CD4-positive, alpha-beta T cell treated with Interleukin-4 for 1 hour (primary cell): ENCODE data around the gene BTNL2.
A peak's percentile ranks its signal among the peaks of the same experiment; 100 is the strongest.

Experiments used
- DNase-seq, 2 donors: peaks; one replicate each; pipeline ENCODE4 v3.0.0-alpha.2; 2020 to 2022

BTNL2 gene

DNA sequence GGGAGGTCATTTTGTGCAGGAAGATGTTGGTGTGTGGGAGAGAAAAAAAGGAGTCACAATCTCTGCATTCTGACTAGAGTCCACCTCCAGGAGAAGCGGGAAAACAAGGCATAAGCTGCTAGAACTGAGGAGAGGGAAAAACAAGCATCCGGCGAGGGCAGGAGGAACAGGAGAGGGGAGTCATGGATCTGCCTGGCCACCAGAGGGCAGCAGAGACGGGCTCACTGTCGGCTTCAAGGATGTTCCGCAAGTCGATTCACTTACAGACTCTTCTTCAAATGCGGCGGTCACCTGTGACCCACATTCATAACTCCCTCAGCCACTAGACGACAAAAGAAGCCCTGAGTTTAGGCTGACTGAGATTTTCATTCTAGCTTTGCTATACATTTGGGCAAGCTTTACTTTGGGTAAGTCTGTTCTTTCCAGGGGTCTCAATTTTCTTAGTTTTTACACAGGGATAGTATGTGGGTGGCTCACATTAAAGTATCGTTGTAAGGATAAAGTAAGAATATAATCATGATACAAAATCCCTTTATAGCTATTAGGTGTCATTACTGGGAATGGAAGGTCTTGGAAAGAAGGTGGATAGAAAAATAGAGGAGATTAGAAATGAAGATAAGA, 6.6 kb upstream of the BTNL2 start:
- peak; percentile 80 to 84 for DNase-seq

DNA sequence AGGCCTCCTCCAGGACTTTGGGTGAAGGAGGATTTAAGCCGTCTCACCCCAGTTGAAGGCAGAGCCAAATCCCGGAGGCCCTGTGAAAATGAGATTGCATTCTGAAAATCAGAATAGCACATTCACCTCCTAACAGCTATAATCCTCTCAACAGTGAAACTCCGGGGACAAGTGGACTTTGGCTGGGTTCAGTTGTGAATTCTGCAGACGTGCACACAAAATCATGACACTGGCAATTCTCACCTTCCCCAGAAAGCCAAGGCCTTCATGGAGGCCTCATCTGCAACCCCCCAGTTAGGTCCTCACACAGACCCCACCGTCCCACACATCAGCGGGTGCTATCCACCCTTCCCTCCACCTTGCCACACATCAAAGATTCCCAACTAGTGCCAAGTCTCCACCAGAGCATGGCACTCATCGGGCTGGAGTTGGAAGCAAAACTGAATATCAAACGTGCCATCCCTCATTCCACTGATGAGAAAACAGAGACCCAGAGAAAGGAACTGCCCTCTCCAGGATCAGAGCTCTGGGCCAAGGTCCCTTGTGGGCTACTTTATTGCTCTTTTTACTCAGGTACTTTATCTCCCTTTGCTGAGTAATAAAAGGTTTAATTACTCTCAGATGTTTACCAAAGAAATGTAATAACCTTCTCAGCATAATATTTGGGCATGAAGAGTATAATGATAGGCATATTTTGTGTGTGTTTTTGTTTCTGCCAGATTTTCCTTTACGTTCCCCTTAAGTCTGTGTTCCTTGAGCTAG, 4.8 kb upstream of the BTNL2 start:
- no peak for DNase-seq

DNA sequence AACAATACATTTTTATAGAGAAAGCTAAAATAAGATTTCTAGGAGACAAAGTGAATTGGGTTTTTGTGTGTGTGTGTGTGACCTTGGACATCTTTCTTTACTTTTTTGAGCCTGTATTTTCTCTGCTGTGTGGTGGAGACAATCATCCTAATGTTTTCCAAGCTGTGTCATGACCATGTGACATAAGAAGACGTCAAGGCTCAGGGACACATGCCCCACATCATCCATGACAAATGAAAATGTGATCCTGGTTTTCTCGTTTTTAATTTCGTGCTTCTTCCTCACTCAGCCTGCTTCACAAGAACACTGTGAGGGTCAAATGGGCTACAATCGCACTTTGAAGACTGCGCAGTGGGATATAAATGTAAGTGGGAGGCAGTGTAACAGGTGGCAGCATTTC, 3.9 kb upstream of the BTNL2 start:
- no peak for DNase-seq

DNA sequence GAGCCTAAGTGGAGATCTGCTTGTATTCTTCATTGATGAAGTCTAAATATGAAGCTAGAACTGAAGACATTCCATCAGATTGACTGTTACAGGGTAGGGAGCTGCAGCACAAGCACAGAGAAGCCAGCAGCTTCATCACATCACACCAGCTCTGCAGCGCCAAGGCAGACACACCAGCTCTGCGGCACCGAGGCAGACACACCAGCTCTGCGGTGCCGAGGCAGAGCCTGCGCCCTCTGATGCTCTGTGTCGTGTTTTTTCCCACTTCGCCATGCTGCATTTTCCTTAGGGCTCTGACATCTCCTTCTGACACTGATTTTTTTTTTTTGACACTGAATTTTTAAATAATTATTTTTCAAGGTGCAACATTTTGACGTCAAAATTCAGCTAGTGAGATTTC, 784 bp downstream of the BTNL2 start:
- DNase-seq, result no peak

DNA sequence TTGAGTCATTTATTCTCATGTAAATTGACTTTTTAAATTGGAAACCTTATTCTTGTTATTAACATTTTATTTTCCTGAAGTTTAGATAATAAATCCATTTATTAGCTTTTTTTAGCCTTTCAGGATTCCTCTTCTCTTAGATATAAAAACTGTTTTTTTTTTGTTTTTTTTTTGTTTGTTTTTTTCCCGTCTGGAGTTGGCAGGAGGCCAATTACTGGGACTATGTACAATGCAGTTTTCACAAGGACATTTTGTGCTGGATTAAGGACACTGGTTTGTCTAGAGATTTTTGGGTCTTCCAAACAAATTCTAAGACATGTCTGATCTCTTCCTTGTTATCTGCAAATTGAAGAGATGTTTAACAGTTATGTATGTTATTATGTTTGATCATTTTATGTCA, 1.3 kb downstream of the BTNL2 start:
- no peak for DNase-seq

DNA sequence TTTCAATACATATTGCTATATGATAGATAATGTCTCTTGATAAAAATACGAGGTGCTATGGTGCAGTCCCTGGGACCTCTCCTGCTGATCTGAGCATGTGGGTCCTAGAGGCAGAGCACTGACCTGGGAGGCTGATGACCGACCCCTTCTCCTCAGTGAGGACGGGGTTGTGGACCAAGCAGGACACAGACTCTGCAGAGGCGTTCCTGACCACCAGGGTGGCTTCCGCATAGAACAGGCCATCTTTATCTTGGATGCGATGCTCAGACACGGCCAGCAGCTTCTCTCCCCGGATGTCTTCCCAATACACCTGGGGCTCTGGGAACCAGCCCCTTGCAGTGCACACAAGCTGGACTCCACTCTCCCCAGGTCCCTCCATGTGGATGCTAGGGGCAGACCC, 4.2 kb downstream of the BTNL2 start:
- no peak for DNase-seq

DNA sequence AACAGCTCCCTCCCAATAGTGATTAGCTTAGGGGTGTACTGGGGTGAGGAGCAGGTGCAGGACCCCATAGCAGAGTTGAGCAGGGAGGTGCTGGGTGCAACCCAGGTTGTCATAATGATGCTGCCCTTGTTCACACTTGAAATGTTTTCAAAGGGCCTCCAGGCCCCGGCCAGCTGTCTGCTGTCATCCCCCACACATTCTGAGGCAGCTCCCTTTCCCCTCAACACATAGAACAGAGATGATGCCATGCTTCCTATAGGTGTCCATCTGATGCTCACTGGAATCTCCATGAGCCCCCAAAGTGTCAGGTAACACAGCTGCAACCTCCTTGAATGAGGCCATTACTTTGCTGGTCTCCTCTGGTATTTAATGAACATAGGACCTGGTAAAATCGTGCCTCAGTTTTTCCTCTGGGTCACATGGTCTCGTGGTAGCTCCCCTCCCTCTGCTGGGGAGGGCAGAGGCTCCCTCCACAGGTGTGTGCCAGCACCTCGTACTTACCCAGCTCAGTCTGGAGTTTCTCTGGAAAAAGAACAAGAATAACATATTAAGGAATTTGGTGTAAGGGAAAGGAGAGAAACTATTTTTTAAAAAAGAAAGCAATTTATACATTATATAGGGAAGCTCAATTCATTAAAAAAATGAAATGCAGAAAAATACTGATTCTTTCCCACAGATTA, 5.6 kb downstream of the BTNL2 start:
- no peak for DNase-seq

DNA sequence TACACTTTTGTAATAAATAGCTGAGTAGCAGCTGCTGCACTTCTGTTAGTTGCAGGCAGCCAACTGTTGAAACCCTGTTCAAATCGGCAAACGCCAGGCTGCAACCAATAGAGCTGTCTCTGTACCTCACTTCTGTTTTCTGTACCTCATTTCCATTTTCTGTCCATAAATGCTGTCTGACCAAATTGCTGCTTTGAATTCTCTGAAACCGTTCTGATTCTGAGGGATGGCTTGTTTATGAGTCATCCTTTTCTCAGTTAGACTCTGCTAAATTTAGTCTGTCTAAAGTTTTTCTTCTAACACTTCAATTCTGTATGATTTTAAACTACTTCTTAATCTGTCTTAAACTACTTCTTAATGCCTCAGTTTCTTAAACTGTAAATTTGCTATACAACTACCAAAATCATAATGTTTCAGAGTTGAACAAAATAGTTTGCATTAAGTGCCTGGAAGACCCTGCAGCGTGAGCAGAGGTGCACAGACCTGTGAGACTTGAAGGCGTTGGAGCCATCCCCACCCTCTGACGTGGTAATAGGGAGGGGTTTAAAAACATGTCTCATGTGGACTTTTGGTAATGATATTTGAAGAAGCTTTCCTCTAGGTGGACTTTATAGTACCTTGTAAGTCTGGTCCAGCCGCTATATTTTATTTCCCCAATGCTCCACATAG, 9.6 kb downstream of the BTNL2 start:
- DNase-seq, result no peak

DNA sequence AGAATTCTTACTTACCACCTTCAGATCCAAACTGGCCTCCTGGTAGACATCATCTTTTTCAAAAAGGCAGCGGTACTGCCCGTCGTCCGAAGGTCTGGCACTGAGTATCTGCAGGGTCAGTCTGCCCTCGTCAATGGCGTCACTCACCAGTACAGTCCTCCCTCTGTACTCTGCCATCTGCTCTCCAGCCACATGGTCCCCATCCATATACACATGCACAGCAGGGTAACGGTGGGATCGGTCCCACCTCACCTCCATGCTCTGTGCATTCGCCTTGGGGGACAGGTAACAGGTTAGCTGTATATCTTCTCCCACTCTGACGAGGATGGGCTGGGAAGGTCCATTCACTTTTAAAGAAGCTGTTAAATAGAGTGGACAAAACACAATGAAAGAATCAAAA, 11.0 kb downstream of the BTNL2 start:
- DNase-seq, result no peak

DNA sequence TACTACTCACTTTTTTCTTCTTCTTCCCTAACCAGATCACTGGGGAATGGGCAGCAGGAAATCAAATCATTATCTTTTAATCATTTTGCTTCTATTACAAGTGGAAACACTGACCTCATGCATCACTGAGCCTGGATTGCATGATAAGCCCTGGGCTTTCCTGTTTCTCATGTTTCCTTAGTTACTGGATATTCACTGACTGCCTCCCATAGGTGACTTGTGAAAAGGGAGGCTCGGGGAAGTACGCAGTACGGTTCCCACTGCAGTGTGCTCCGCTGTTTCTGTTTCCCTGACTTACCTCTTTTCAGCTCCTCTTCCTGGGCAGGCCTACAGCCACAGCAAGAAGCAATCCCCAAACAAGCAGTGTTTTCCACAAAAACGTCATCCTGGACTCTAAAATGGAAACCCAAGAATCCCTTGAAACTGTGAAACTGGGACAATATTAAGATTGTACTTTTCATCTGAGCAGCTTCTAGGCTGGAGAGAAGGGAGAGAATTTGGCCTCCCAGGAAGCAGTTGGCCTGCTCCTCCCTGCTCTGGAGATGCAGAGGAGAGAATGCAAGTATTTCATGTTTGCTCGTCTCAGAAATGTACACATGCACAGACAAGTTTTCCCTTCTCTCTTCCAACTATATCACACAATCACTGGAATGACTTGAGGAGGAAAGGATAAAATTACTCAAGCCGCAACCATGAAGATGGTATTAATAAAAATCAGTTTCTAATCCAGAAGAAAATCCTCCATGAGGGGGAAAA, 13.1 kb downstream of the BTNL2 start:
- no peak for DNase-seq

DNA sequence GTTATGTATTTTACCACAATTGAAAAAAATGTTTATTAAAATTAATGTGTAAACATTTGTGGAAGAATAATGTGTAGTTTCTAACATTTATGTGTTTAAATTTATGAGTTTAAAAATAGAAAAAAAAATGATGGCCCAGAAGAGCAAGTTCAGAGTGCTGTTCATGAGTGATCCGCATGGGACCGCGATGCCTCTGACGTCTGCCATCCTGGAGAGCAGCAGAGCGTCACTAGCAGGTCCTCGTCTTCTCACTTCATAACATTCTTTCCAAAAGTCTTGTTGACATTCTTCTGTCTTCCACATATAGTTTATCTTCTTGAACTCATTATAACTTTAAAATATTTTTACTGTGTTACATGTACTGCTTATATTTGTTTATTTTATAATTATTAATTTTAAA, 15.5 kb downstream of the BTNL2 start:
- DNase-seq, result no peak

DNA sequence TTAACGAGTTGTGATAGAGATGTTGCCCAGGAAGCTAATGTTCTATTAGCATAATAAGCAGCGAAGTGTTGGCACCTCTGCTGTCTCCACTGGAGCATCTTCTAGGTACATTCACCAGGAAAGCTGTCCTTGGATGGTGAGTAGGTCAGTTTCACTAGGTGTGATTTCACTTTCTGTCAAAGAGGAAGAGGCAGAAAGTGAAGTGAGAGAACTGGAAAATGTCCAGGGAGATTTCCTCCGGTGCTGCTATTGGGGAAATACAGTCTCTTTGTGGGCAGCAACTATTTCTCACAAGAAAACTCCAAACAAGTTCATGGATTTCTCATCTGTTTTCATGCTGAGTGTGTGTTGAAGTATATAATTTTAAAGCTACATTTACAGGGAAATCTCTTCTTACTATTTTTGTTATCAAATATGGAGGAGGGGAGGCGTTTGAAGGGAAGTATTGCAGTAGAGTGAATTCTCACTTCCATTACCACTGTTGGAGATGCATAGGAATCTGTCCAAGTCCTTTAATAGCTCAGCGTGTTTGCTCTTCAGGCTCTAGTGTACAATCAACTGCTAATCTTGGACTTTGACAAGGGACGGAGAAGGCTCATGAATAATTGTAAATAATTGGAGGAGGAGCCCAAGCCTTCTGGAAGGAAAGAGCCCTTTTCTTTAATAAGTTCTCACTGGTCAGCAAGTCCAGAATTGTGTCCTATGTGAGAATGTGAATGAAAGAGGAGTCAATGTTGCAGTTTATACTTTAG, 19.2 kb downstream of the BTNL2 start:
- no peak for DNase-seq

DNA sequence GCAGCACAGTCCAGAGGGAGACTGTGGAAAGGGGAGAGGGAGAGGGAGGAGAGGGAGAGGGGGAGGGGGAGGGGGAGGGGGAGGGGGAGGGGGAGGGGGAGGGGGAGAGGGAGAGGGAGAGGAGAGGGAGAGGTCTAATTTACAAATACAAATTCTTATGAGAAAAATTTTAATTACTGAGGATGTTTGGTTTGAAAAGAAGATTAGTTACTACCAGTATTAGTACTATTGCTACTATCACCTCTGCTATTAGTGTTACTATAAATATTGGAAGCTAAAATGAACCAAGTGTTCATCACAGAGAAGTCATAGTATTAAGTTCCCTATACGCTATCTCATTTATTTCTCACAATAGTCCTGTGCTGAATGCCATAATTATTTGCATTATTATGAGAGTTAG, 20.9 kb downstream of the BTNL2 start:
- DNase-seq, result no peak

DNA sequence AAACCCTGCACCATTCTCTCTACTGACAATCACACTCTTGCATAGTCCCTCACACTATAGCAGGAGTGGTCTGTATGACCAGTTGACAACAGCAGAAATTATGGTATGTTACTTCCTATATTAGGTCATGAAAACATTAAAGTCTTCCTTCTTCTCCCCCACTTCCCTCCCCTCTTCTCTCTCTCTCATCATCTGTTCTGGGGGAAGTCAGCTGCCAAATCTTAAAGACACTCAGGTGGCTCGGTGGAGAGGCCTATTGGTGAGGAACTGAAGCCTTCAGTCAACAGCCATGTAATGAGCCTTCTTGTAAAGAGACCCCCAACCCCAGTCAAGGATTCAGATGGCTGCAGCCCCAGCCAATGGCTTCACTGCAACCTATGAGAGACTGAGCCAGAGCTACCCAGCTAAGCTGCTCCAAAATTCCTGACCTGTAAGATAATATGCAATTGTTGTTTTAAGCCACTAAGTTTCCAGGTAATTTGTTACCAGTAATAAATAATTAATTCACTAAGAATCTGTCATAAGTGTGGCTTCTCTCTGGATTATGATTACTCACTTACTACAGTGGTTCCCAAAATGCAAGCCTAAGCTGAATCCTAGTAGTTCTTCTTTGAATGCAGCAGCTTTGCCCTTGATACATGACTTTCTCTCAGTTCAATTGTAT, 24.1 kb downstream of the BTNL2 start:
- DNase-seq, result no peak

DNA sequence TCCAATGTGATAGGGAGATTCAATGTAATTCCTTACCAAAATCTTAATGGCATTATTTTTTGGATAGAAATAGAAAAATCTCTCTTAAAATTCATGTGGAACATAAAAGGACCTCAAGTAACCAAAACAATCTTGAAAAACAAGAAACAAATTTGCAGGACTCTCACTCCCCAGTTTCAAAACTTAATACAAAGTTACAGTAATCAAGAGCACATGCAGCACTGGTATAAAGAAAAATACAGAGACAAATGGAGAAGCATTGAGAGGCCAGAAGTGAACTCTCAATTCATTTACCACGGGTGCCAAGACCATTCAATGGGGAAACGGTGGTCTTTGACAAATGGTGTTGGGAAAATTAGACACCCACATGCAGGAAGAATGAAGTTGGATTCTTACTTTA, 27.4 kb downstream of the BTNL2 start:
- DNase-seq, result no peak

DNA sequence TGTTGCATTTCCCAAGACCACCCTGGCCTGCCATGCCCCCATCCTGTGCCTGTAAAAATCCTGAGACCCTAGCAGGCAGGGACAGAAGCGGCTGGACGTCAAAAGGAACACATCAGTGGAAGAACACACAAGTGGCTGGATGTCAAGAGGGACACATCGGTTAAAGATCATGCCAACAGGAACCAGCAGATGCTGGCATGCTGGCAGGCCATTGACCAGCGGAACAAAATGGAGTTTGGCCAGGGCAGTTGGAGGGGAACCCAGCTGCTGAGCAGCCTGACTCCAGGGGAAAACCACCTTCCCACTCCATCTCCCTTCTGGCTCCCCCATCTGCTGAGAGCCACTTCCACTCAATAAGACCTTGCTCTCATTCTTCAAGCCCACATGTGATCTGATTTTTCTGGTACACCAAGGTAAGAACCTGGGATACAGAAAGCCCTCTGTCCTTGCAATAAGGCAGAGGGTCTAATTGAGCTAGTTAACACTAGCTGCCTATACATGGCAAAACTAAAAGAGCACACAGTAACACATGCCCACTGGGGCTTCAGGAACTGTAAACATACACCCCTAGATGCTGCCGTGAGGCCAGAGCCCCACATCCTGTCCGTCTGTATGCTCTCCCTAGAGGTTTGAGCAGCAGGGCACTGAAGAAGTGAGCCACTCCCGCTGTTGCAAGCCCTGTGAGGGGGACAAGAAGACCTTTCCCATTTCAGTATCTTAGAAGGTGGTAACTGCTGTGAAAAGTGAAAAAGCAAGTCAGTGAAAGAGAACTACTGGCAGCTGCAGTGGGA, 31.0 kb downstream of the BTNL2 start:
- no peak for DNase-seq

DNA sequence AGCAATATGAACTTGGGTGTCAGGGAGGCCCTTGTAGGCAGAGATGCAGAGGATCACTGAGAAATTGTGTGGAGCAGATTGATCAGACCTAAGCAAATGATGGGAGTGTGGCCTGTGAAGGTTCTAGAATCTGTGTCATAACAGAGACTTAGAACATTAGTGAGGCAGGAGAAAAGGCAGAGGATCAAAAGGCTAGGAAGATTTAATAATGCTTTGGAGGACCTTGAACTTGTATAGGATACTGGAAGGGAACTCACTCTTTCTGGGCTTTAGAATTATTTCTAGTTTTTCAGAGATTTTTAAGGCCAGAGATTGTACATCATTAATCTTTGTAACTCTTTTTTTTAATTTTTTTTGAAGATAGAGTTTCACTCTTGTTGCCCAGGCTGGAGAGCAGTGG, 35.2 kb downstream of the BTNL2 start, which contains the start of gene TSBP1:
Gene TSBP1, minus strand, starts transcription at position 101 of the 400 bp plus-strand sequence. CDS start 197 bp downstream, outside the sequence.
- no peak for DNase-seq

DNA sequence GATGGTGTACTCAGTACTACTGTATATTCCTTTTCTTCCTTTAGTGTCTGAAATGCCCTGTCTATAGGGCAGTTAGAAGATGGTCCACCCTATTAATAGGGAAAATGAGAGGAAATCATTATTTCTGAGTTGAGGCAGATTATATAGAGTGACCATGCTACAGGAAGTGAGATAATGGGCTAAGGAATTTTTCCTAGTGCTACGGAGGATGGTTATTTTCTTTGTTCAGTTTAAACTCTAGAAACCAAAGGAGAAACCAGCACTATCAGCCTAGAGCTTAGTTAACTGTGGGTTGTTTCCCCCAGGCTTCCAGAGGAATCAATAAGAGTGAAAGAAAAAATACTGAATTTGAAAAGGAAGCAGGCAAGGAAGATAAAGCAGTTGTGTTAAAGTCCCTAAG, 35.8 kb downstream of the BTNL2 start:
- no peak for DNase-seq

DNA sequence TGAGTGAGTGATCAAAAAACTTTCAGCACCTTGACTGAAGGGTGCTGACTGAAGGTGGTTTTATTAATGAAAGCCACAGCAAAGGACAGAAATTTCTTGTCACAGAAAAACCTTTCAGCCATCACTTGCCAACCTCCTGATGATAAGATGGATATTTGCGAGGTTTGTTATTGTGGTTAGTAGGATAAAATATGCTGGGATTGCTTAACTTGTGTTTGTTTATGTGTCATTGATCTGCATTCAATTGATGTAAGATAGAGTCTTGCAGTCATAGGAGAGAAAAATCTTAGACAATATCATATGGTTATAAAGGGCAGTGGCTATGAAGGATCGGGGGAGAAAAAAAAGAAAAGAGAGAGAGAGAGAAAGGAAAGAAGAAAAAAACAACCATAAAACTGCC, 36.5 kb downstream of the BTNL2 start:
- DNase-seq, result no peak

DNA sequence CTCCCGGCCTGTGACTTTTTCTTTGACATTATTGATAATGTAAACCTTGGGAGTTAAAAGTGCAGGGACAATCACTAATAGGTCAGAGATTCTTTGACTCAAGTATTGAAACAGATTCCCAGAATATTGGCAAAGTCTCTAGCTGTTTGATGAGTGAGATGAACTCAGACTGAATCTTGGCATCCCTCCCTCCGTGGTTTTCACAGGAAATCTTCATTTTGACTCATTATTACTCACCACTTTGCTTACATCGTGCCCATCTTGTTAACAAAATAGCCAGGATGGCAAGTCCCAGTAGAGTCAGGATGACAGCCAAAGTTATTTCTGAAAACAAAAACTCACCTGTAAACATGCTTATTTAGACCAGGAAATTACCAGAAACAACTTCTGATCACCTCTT, 37.3 kb downstream of the BTNL2 start:
- DNase-seq, result no peak

DNA sequence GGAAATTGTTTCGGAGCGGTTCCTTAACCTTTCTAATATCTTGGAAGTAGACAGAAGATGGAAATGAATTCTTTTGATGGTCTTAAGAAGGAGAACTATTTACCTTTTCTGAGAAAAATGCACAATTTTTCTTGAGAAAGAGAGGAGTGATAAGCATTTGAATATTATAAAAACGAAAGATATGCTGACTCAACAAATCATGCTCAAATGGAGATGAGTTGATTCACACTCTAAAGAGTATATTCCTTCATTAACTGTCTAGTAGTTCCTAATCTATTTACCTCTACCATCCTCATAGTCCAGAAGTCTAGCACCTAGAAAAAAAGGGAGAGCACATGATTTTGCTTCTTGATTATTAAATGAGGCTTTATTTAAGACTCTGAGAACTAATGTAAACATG, 39.3 kb downstream of the BTNL2 start:
- no peak for DNase-seq
